NB4 (cell line): Measurements from ENCODE around the gene SHISA5.

Source experiments
- POLR2A ChIP-seq: IDR thresholded peaks from 2 replicates; pipeline ENCODE4 v1.6.1; 2011; ENCODE audit warnings: mild to moderate bottlenecking; ENCODE audit not compliant: insufficient read length; ENCODE audit errors: extremely low read depth
- TF ChIP-seq, protein P1 (sequence below): IDR thresholded peaks from one replicate; pipeline ENCODE4 v1.5.1; 2012; ENCODE audit warnings: low read depth, low read length
- TF ChIP-seq, protein P2 (sequence below): IDR thresholded peaks from 2 replicates; pipeline ENCODE4 v1.6.1; 2011; ENCODE audit warnings: low read depth, low read length

DNA sequence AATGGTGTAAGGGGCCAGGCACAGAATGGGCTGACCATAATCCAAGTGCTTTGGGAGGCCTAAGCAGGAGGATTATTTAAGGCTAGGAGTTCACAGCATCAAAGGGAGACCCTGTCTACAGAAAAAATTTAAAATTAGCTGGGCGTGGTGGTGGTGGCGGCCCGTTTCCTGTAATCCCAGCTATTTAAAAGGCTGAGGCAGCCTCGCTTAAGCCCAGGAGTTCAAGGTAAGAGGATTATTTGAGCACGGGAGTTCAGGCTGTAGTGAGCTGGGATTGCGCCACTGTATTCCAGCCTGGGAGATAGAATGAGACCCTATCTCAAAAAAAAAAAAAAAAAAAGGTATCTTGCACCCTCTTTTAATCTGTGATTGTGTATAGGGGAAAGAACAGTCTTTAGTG is 62.0 kb downstream of the SHISA5 start:
- TF ChIP-seq, protein P1, sequence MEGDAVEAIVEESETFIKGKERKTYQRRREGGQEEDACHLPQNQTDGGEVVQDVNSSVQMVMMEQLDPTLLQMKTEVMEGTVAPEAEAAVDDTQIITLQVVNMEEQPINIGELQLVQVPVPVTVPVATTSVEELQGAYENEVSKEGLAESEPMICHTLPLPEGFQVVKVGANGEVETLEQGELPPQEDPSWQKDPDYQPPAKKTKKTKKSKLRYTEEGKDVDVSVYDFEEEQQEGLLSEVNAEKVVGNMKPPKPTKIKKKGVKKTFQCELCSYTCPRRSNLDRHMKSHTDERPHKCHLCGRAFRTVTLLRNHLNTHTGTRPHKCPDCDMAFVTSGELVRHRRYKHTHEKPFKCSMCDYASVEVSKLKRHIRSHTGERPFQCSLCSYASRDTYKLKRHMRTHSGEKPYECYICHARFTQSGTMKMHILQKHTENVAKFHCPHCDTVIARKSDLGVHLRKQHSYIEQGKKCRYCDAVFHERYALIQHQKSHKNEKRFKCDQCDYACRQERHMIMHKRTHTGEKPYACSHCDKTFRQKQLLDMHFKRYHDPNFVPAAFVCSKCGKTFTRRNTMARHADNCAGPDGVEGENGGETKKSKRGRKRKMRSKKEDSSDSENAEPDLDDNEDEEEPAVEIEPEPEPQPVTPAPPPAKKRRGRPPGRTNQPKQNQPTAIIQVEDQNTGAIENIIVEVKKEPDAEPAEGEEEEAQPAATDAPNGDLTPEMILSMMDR: no peak
- TF ChIP-seq POLR2A: no peak
- TF ChIP-seq, protein P2, sequence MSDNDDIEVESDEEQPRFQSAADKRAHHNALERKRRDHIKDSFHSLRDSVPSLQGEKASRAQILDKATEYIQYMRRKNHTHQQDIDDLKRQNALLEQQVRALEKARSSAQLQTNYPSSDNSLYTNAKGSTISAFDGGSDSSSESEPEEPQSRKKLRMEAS: no peak
